GM23338 (cell line): Measurements from ENCODE around the gene SMYD5. TPM values are rescaled to one million over a fixed set of nuclear protein-coding genes. Genes with fewer than 3 reads are reported as not detected.

Experiments
- ATAC-seq: fragments of 200-7000 bp; cut with Tn5 transposase; 3 replicates; pipeline ENCODE4 v1.9.1; 2020
- DNase-seq: peaks from one replicate; pipeline ENCODE4 v3.0.0-alpha.2; 2015; ENCODE audit warnings: low spot score
- H2AFZ ChIP-seq: fragments of 200-600 bp; sonication (generic); 2 replicates; pipeline ENCODE4 v1.8.0; 2016; ENCODE audit warnings: antibody characterized with exemption, mild to moderate bottlenecking, moderate library complexity
- H3F3A ChIP-seq: fragments of 200-600 bp; sonication (generic); replicated peaks from 2 replicates; pipeline ENCODE4 v1.8.0; 2017; ENCODE audit warnings: antibody characterized with exemption, mixed run types, low read depth
- H3K27ac ChIP-seq: fragments of 200-600 bp; sonication (generic); 2 replicates; pipeline ENCODE4 v1.6.1; 2016; ENCODE audit warnings: low read depth
- H3K27me3 ChIP-seq: fragments of 200-600 bp; sonication (generic); 2 replicates; pipeline ENCODE4 v1.8.0; 2016; ENCODE audit warnings: mild to moderate bottlenecking, mixed run types, moderate library complexity; ENCODE audit not compliant: insufficient read depth
- H3K36me3 ChIP-seq: fragments of 200-600 bp; sonication (generic); 2 replicates; pipeline ENCODE4 v1.8.0; 2016; ENCODE audit warnings: mild to moderate bottlenecking; ENCODE audit not compliant: insufficient read depth
- H3K4me1 ChIP-seq: fragments of 200-600 bp; sonication (generic); 2 replicates; pipeline ENCODE4 v1.8.0; 2016; ENCODE audit warnings: mild to moderate bottlenecking, moderate library complexity; ENCODE audit not compliant: insufficient read depth
- H3K4me2 ChIP-seq: fragments of 200-600 bp; sonication (generic); 2 replicates; pipeline ENCODE4 v1.7.1; 2017; ENCODE audit warnings: mixed run types
- H3K4me3 ChIP-seq: fragments of 200-600 bp; sonication (generic); 2 replicates; pipeline ENCODE4 v1.6.1; 2016; ENCODE audit warnings: mixed run types
- H3K79me2 ChIP-seq: fragments of 200-600 bp; sonication (generic); replicated peaks from 2 replicates; pipeline ENCODE4 v1.8.0; 2017; ENCODE audit warnings: mild to moderate bottlenecking; ENCODE audit not compliant: insufficient read depth
- H3K9me2 ChIP-seq: fragments of 200-600 bp; sonication (generic); 2 replicates; pipeline ENCODE4 v1.8.0; 2017; ENCODE audit not compliant: insufficient read depth
- H4K20me1 ChIP-seq: fragments of 200-600 bp; sonication (generic); replicated peaks from 2 replicates; pipeline ENCODE4 v1.8.0; 2017; ENCODE audit warnings: mild to moderate bottlenecking; ENCODE audit not compliant: insufficient read depth
- H3K27ac Mint-ChIP-seq: 2 replicates; pipeline ENCODE4 v1.8.0; 2020; ENCODE audit warnings: inconsistent platforms, mild to moderate bottlenecking, moderate library complexity, mixed read lengths
- H3K27me3 Mint-ChIP-seq: 3 replicates; pipeline ENCODE4 v1.8.0; 2022; ENCODE audit warnings: low read depth, mild to moderate bottlenecking, moderate library complexity, mixed read lengths, inconsistent platforms; ENCODE audit not compliant: insufficient read depth, poor library complexity
- H3K36me3 Mint-ChIP-seq: 3 replicates; pipeline ENCODE4 v1.8.0; 2021; ENCODE audit warnings: low read depth, mild to moderate bottlenecking, inconsistent platforms, moderate library complexity, mixed read lengths
- H3K4me1 Mint-ChIP-seq: 3 replicates; pipeline ENCODE4 v1.8.0; 2020; ENCODE audit warnings: mild to moderate bottlenecking, inconsistent platforms, mixed read lengths
- H3K4me3 Mint-ChIP-seq: 3 replicates; pipeline ENCODE4 v1.8.0; 2021; ENCODE audit warnings: moderate library complexity, mild to moderate bottlenecking, inconsistent platforms, mixed read lengths
- H3K9me3 Mint-ChIP-seq: 3 replicates; pipeline ENCODE4 v1.8.0; 2020; ENCODE audit warnings: moderate library complexity, mild to moderate bottlenecking, inconsistent platforms, mixed read lengths
- CREB1 ChIP-seq: fragments of 250-450 bp; sonication (Bioruptor Pico); IDR thresholded peaks from 2 replicates; pipeline ENCODE4 v1.5.0; 2020; ENCODE audit warnings: low read depth, mild to moderate bottlenecking, moderate library complexity
- CTCF ChIP-seq, 2 experiments: fragments of 200-600 bp in 1 of 2; sonication (generic) in 1 of 2; conservative IDR thresholded peaks; 2 replicates each; pipeline versions ENCODE4 v1.5.1 to v1.6.1; 2016 to 2017; ENCODE audit warnings: antibody characterized with exemption in 2 of 2, low read depth in 2 of 2, mild to moderate bottlenecking in 2 of 2, moderate library complexity in 1 of 2
- ETS1 ChIP-seq: IDR thresholded peaks from 2 replicates; pipeline ENCODE4 v1.6.1; 2016; ENCODE audit warnings: antibody characterized with exemption
- EZH2 ChIP-seq: fragments of 200-600 bp; sonication (generic); IDR thresholded peaks from one replicate; pipeline ENCODE4 v1.8.0; 2017; ENCODE audit warnings: antibody characterized with exemption, mild to moderate bottlenecking, low read depth; ENCODE audit not compliant: unreplicated experiment
- EZH2phosphoT487 ChIP-seq: fragments of 200-600 bp; sonication (generic); IDR thresholded peaks from one replicate; pipeline ENCODE4 v1.8.1; 2018; ENCODE audit warnings: antibody characterized with exemption; ENCODE audit not compliant: unreplicated experiment
- JUNB ChIP-seq: IDR thresholded peaks from one replicate; pipeline ENCODE4 v1.6.1; 2016; ENCODE audit warnings: antibody characterized with exemption; ENCODE audit not compliant: unreplicated experiment
- NANOG ChIP-seq: IDR thresholded peaks from 2 replicates; pipeline ENCODE4 v1.6.1; 2016; ENCODE audit warnings: antibody characterized with exemption, borderline replicate concordance
- POLR2AphosphoS5 ChIP-seq: IDR thresholded peaks from 2 replicates; pipeline ENCODE4 v1.6.1; 2016; ENCODE audit warnings: antibody characterized with exemption, low read depth
- REST ChIP-seq: IDR thresholded peaks from one replicate; pipeline ENCODE4 v1.6.1; 2018; ENCODE audit warnings: antibody characterized with exemption; ENCODE audit not compliant: unreplicated experiment
- STAT1 ChIP-seq: IDR thresholded peaks from one replicate; pipeline ENCODE4 v1.6.1; 2016; ENCODE audit warnings: antibody characterized with exemption; ENCODE audit not compliant: unreplicated experiment
- ZNF114 ChIP-seq: fragments of 250-450 bp; sonication (Bioruptor Pico); IDR thresholded peaks from 2 replicates; pipeline ENCODE4 v1.5.0; 2020; ENCODE audit warnings: mild to moderate bottlenecking, moderate library complexity
- ZNF331 ChIP-seq: fragments of 250-450 bp; sonication (Bioruptor Pico); IDR thresholded peaks from 2 replicates; pipeline ENCODE4 v1.5.0; 2020; ENCODE audit warnings: low read depth, mild to moderate bottlenecking, moderate library complexity
- ZNF462 ChIP-seq: fragments of 250-450 bp; sonication (Bioruptor Pico); IDR thresholded peaks from 2 replicates; pipeline ENCODE4 v1.5.0; 2020; ENCODE audit warnings: mild to moderate bottlenecking, moderate library complexity
- polyA plus RNA-seq: library from polyadenylated mRNA; unstranded; fragments of >200 nt; fragmentation: Nextera tagmentation; extraction: Ambion mirVana; gene quantifications from 2 replicates; pipeline ENCODE4 v1.2.1, GENCODE V29; 2016
- total RNA-seq: library from RNA; depleted of rRNA; stranded (reverse); fragments of >200 nt; shearing (Covaris generic); gene quantifications from 2 replicates; pipeline ENCODE4 v1.2.3, GENCODE V29; 2014

SMYD5 gene
- total and polyA plus RNA-seq, 2 experiments from 2014 or later: 20.5 to 45.8 TPM

- Histone ChIP-seq H3K9me2 (no peaks in the 10 kb centered on the region), H3K27ac (no peak overlapping the region), H2AFZ (no peak overlapping the region), H3F3A (no peaks in the 10 kb centered on the region), H3K4me3 (no peak overlapping the region), H4K20me1 (no peaks in the 10 kb centered on the region), H3K36me3 (no peaks in the 10 kb centered on the region), H3K4me1 (no peaks in the 10 kb centered on the region), H3K4me2 (no peak overlapping the region), H3K27me3 (peaks cover 59% of the 10 kb centered on the region), H3K79me2 (no peaks in the 10 kb centered on the region)
- no peak for TF ChIP-seq ETS1
- no peak for TF ChIP-seq NANOG
- no peak for TF ChIP-seq ZNF331
- TF ChIP-seq POLR2AphosphoS5: no peak
- no peak for TF ChIP-seq EZH2phosphoT487
- TF ChIP-seq CTCF (conservative IDR thresholded peaks at IDR 0.05; ENCODE audit: low read depth in 2 of 2): no peak
- TF ChIP-seq EZH2: no peak
- no peak for TF ChIP-seq ZNF462
- TF ChIP-seq STAT1: no peak
- no peak for TF ChIP-seq JUNB
- TF ChIP-seq REST: no peak
- TF ChIP-seq CREB1: no peak
- TF ChIP-seq ZNF114 (CRISPR knock-in tag): no peak
- Mint-ChIP-seq H3K4me3 (no peak overlapping the region), H3K27me3 (peaks cover 46% of the 10 kb centered on the region), H3K36me3 (no peaks in the 10 kb centered on the region; the same call in 2 of the 3 replicates), H3K4me1 (peaks cover 8% of the 10 kb centered on the region), H3K9me3 (0 out of 3 replicates have a peak, but pooled peaks cover 2% of the 10 kb centered on the region), H3K27ac (no peak overlapping the region)
- ATAC-seq (no peak), DNase-seq (no peak)
These were observed 8.4 kb upstream of the SMYD5 start for GRCh38 chr2:73205611-73206010.
